Panc1 (cell line): ENCODE measurements around the gene LHX4. TPM values are rescaled to one million over a fixed set of nuclear protein-coding genes. Genes with fewer than 3 reads are reported as not detected.

ENCODE experiments used
- ATAC-seq: fragments of 200-7000 bp; cut with Tn5 transposase; 2 replicates; pipeline ENCODE4 v1.9.1; 2020; ENCODE audit warnings: mild to moderate bottlenecking, moderate library complexity
- BruUV-seq: library from RNA; stranded (reverse); fragments of 400-500 nt; replicated peaks from 2 replicates; lab custom pipeline; 2021; lab: Mats Ljungman, UMichigan
- CTCF ChIA-PET: fragments of 300-600 bp; sonication (Branson Sonifier 250); formaldehyde crosslinking; loops from one replicate; lab custom pipeline; 2022; ENCODE audit warnings: antibody characterized with exemption; lab: Charles Lee
- POLR2A ChIA-PET: fragments of 300-600 bp; sonication (Branson Sonifier 250); formaldehyde crosslinking; loops from one replicate; lab custom pipeline; 2022; ENCODE audit warnings: antibody characterized with exemption; lab: Charles Lee
- DNase-seq: peaks from one replicate; pipeline ENCODE4 v3.0.0-alpha.2; 2010; ENCODE audit warnings: low read depth, low spot score
- H3K27ac ChIP-seq: 2 replicates; pipeline ENCODE4 v1.5.1; 2011; ENCODE audit warnings: mild to moderate bottlenecking, low read length, inconsistent platforms
- H3K27me3 ChIP-seq: fragments of 200-500 bp; sonication (Bioruptor generic); 2 replicates; pipeline ENCODE4 v1.6.0; 2014; ENCODE audit warnings: low read length, inconsistent platforms; ENCODE audit not compliant: control insufficient read depth, insufficient read depth
- H3K36me3 ChIP-seq: fragments of 200-500 bp; sonication (Bioruptor generic); 2 replicates; pipeline ENCODE4 v1.5.1; 2014; ENCODE audit warnings: inconsistent platforms, mild to moderate bottlenecking, low read length, moderate library complexity; ENCODE audit not compliant: control insufficient read depth, insufficient read depth
- H3K4me1 ChIP-seq: 2 replicates; pipeline ENCODE4 v1.5.1; 2011; ENCODE audit warnings: inconsistent platforms, mild to moderate bottlenecking, low read length, moderate library complexity; ENCODE audit not compliant: control insufficient read depth, insufficient read depth
- H3K4me3 ChIP-seq, 2 experiments: 2 replicates each; pipeline ENCODE4 v1.5.1; 2011 to 2012; ENCODE audit warnings: low read depth in 2 of 2, low read length in 2 of 2, mild to moderate bottlenecking in 2 of 2, inconsistent platforms in 1 of 2, moderate library complexity in 1 of 2
- H3K9me3 ChIP-seq: fragments of 200-500 bp; sonication (Bioruptor generic); 2 replicates; pipeline ENCODE4 v1.5.1; 2014; ENCODE audit warnings: low read depth, mild to moderate bottlenecking, inconsistent platforms, low read length, moderate library complexity; ENCODE audit not compliant: control insufficient read depth, insufficient read depth
- CTCF ChIP-seq: fragments of 450-650 bp; IDR thresholded peaks from 2 replicates; pipeline ENCODE4 v1.5.1; 2017; ENCODE audit warnings: mild to moderate bottlenecking
- POLR2AphosphoS5 ChIP-seq: IDR thresholded peaks from 2 replicates; pipeline ENCODE4 v1.6.1; 2012; ENCODE audit warnings: mild to moderate bottlenecking, low read depth, low read length, moderate library complexity
- REST ChIP-seq, 2 experiments: IDR thresholded peaks; 2 replicates each; pipeline ENCODE4 v1.6.1; 2011 to 2012; ENCODE audit warnings: low read depth in 2 of 2, control low read depth in 1 of 2, low read length in 1 of 2, mild to moderate bottlenecking in 1 of 2, moderate library complexity in 1 of 2; ENCODE audit not compliant: insufficient read depth in 1 of 2
- SIN3A ChIP-seq: IDR thresholded peaks from 2 replicates; pipeline ENCODE4 v1.6.1; 2012; ENCODE audit warnings: low read depth, mild to moderate bottlenecking, low read length, moderate library complexity, borderline replicate concordance; ENCODE audit not compliant: insufficient read depth
- TCF7L2 ChIP-seq: IDR thresholded peaks from 2 replicates; pipeline ENCODE4 v1.6.1; 2011; ENCODE audit warnings: mild to moderate bottlenecking, low read depth, low read length, inconsistent platforms
- in situ Hi-C: cut with HindIII; loops from 2 replicates; pipeline ENCODE4 v1.10.0; 2016; ENCODE audit warnings: low sequenced_read_pairs, low pct_unique_long_range_greater_than_20kb
- intact Hi-C: fragments of 100-400 bp; cut with micrococcal nuclease; formaldehyde crosslinking; loops from one replicate; pipeline ENCODE4 v1.10.0; 2022; ENCODE audit not compliant: unreplicated experiment
- total RNA-seq: library from RNA; stranded (reverse); gene quantifications from one replicate; pipeline ENCODE4 v1.2.1, GENCODE V29; 2021; ENCODE audit not compliant: unreplicated experiment

Gene LHX4
- total RNA-seq, 1 experiment from 2014 or later, result 0.72 TPM

GRCh38 chr1:180246579-180246978 is 16.5 kb downstream of the LHX4 start:
- in situ Hi-C loops (no loop called here), intact Hi-C loops (no loop called here)
- ATAC-seq (no peak), DNase-seq (no peak)
- H3K4me1 ChIP-seq, result no peaks in the 10 kb centered on the region
- no peaks in the 10 kb centered on the region for H3K27me3 ChIP-seq
- ChIA-PET CTCF (no interaction called here), POLR2A (interaction anchor here (0.6 kb wide), 1 partner anchor 32 kb away, joined by 10 read pairs; no protein-coding TSS in a partner anchor)
- H3K27ac ChIP-seq, result no peak overlapping the region
- H3K9me3 ChIP-seq, result no peaks in the 10 kb centered on the region
- no peak overlapping the region for H3K4me3 ChIP-seq
- no peaks in the 10 kb centered on the region for H3K36me3 ChIP-seq
- BruUV-seq, result no TSS peak
- TF ChIP-seq CTCF (no peak), TCF7L2 (no peak), POLR2AphosphoS5 (no peak), SIN3A (no peak), REST (IDR thresholded peaks at IDR 0.05; ENCODE audit: insufficient read depth in 1 of 2, low read depth in 2 of 2, low read length in 1 of 2) (no peak)

GRCh38 chr1:180247061-180247460 is 17.0 kb downstream of the LHX4 start:
- H3K27me3 ChIP-seq, result no peaks in the 10 kb centered on the region
- in situ Hi-C loops, result no loop called here
- intact Hi-C loops, result no loop called here
- TF ChIP-seq REST (IDR thresholded peaks at IDR 0.05; ENCODE audit: insufficient read depth in 1 of 2, low read depth in 2 of 2, low read length in 1 of 2), result no peak
- no peak for TF ChIP-seq CTCF
- TF ChIP-seq SIN3A, result no peak
- no peak for TF ChIP-seq TCF7L2
- TF ChIP-seq POLR2AphosphoS5, result no peak
- ChIA-PET CTCF (interaction anchor here (0.5 kb wide), 1 partner anchor 302 kb away, joined by 5 read pairs; no protein-coding TSS in a partner anchor), POLR2A (no interaction called here)
- H3K4me3 ChIP-seq, result no peak overlapping the region
- no peaks in the 10 kb centered on the region for H3K4me1 ChIP-seq
- no peaks in the 10 kb centered on the region for H3K36me3 ChIP-seq
- DNase-seq, result no peak
- no peak for ATAC-seq
- no peak overlapping the region for H3K27ac ChIP-seq
- no TSS peak for BruUV-seq
- no peaks in the 10 kb centered on the region for H3K9me3 ChIP-seq
